Measurements from ENCODE around the gene ZNF491. TPM values are rescaled to one million over a fixed set of nuclear protein-coding genes. Genes with fewer than 3 reads are reported as not detected.

Gene ZNF491
- total and polyA plus RNA-seq, 9 of the 15 experiments (the other 6 are each of a cell fraction or from before 2014, with no cell fraction given): 0.19 to 0.95 (median 0.39) TPM; not detected in 1

DNA sequence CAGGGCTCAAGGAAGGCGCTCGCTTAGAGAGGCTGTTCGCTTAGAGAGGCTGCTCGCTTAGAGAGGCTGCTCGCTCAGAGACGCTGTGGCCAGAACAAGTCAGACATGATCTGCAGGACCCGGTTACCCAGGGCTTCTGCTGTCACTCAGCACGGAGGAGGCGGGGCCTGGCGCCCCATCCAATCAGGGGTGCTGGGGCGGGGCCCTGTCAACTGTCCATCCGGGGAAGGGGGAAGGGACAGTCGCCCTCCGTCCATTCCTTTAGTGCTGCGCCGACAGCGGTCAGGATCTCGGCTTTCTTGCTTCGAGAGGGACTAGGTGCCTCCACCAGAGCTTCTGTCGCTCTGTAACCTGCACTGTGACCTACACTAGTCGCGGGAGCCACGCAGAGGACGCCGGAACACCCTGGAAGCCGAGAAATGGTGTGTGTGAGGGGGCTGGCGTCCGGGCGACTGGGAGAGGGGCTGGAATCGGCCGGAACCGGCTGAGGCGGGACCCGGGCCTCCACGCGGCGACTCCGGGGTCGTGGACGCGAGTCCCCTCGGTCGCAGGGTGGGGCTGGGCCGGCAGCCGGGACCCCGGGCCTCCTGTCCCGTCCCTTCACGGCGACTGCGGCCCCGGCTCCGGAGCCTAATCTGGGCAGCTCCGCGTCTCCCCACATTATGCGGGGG, 15.8 kb downstream of the ZNF491 start, which contains the start of gene ZNF440 (continued):
- TF ChIP-seq DIDO1 (tag; IDR thresholded peaks at IDR 0.05; ENCODE audit: low read depth): no peak
- TF ChIP-seq MTA2 (IDR thresholded peaks at IDR 0.05; ENCODE audit: low read depth): no peak
- TF ChIP-seq, protein P1, sequence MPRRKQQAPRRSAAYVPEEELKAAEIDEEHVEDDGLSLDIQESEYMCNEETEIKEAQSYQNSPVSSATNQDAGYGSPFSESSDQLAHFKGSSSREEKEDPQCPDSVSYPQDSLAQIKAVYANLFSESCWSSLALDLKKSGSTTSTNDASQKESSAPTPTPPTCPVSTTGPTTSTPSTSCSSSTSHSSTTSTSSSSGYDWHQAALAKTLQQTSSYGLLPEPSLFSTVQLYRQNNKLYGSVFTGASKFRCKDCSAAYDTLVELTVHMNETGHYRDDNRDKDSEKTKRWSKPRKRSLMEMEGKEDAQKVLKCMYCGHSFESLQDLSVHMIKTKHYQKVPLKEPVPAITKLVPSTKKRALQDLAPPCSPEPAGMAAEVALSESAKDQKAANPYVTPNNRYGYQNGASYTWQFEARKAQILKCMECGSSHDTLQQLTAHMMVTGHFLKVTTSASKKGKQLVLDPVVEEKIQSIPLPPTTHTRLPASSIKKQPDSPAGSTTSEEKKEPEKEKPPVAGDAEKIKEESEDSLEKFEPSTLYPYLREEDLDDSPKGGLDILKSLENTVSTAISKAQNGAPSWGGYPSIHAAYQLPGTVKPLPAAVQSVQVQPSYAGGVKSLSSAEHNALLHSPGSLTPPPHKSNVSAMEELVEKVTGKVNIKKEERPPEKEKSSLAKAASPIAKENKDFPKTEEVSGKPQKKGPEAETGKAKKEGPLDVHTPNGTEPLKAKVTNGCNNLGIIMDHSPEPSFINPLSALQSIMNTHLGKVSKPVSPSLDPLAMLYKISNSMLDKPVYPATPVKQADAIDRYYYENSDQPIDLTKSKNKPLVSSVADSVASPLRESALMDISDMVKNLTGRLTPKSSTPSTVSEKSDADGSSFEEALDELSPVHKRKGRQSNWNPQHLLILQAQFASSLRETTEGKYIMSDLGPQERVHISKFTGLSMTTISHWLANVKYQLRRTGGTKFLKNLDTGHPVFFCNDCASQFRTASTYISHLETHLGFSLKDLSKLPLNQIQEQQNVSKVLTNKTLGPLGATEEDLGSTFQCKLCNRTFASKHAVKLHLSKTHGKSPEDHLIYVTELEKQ (CRISPR knock-in tag; IDR thresholded peaks at IDR 0.05): no peak
- TF ChIP-seq, protein P2, sequence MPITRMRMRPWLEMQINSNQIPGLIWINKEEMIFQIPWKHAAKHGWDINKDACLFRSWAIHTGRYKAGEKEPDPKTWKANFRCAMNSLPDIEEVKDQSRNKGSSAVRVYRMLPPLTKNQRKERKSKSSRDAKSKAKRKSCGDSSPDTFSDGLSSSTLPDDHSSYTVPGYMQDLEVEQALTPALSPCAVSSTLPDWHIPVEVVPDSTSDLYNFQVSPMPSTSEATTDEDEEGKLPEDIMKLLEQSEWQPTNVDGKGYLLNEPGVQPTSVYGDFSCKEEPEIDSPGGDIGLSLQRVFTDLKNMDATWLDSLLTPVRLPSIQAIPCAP (CRISPR knock-in tag; IDR thresholded peaks at IDR 0.05; ENCODE audit: borderline replicate concordance): no peak
- TF ChIP-seq BRD4 (IDR thresholded peaks at IDR 0.05): no peak
- TF ChIP-seq E2F1 (CRISPR knock-in tag; IDR thresholded peaks at IDR 0.05): no peak

All from K562 (cell line).